Fibroblast of peridontal ligament (primary cell): ENCODE results near the gene AMOTL2.

Source experiments
- DNase-seq: peaks from one replicate; pipeline ENCODE4 v3.0.0-alpha.2; 2010; ENCODE audit errors: extremely low read depth

Gene AMOTL2

GRCh38 chr3:134334231-134334900, 39.9 kb downstream of the AMOTL2 start:
- DNase-seq: peak; percentile 78

- peak; percentile 82 for DNase-seq
These were observed 40.6 kb downstream of the AMOTL2 start for GRCh38 chr3:134333522-134334181.

- no peak for DNase-seq
These were observed 41.9 kb downstream of the AMOTL2 start for GRCh38 chr3:134332344-134332743.

GRCh38 chr3:134331811-134332199, 42.4 kb downstream of the AMOTL2 start:
- DNase-seq: no peak

- peak; percentile 90 for DNase-seq
These were observed 43.1 kb downstream of the AMOTL2 start for GRCh38 chr3:134330883-134331810.

- no peak for DNase-seq
These were observed 45.4 kb downstream of the AMOTL2 start for GRCh38 chr3:134328846-134329245.

GRCh38 chr3:134328147-134328591, 46.1 kb downstream of the AMOTL2 start:
- peak; percentile 94 for DNase-seq

- no peak for DNase-seq
These were observed 46.7 kb downstream of the AMOTL2 start for GRCh38 chr3:134327594-134327975.

- peak; percentile 99 for DNase-seq
These were observed 47.3 kb downstream of the AMOTL2 start for GRCh38 chr3:134326760-134327593.

GRCh38 chr3:134326126-134326525, 48.1 kb downstream of the AMOTL2 start:
- DNase-seq: no peak

- no peak for DNase-seq
These were observed 48.5 kb downstream of the AMOTL2 start for GRCh38 chr3:134325706-134326105.

- peak; percentile 70 for DNase-seq
These were observed 49.1 kb downstream of the AMOTL2 start for GRCh38 chr3:134325061-134325705.

- DNase-seq: no peak
These were observed 50.0 kb downstream of the AMOTL2 start for GRCh38 chr3:134323966-134324962.

GRCh38 chr3:134322286-134322685, 52.0 kb downstream of the AMOTL2 start:
- DNase-seq: no peak

GRCh38 chr3:134320749-134321148, 53.5 kb downstream of the AMOTL2 start:
- no peak for DNase-seq

- no peak for DNase-seq
These were observed 54.3 kb downstream of the AMOTL2 start for GRCh38 chr3:134319931-134320330.

GRCh38 chr3:134318166-134318565, 56.1 kb downstream of the AMOTL2 start:
- no peak for DNase-seq

- DNase-seq: peak; percentile 80
These were observed 56.9 kb downstream of the AMOTL2 start for GRCh38 chr3:134317106-134317947.
